Keratinocyte (primary cell): ENCODE measurements around the gene MS4A6E. TPM values are rescaled to one million over a fixed set of nuclear protein-coding genes. Genes with fewer than 3 reads are reported as not detected.

Source experiments
- DNase-seq: peaks from one replicate; pipeline ENCODE4 v3.0.0-alpha.2; 2011; ENCODE audit warnings: low read depth, missing footprints, low spot score
- FAIRE-seq: peaks from 2 replicates; lab custom pipeline; 2011; peaks lifted over from hg19 to GRCh38; lab: Jason Lieb, UNC
- H2AFZ ChIP-seq: 2 replicates; pipeline ENCODE4 v1.6.0; 2012; ENCODE audit warnings: low read length, control low read depth, inconsistent platforms; ENCODE audit not compliant: control insufficient read depth
- H3K27ac ChIP-seq: 2 replicates; pipeline ENCODE4 v1.5.1; 2011; ENCODE audit warnings: low read length; ENCODE audit not compliant: control insufficient read depth, insufficient read depth
- H3K27me3 ChIP-seq: 3 replicates; pipeline ENCODE4 v1.6.0; 2011; ENCODE audit warnings: low read length; ENCODE audit not compliant: control insufficient read depth, insufficient read depth; ENCODE audit errors: extremely low read depth
- H3K36me3 ChIP-seq, 2 experiments: 2 replicates in 1 of 2; 3 replicates in 1 of 2; pipeline ENCODE4 v1.5.1; 2011; ENCODE audit warnings: low read length in 2 of 2, mild to moderate bottlenecking in 1 of 2; ENCODE audit not compliant: control insufficient read depth in 2 of 2, insufficient read depth in 2 of 2; ENCODE audit errors: extremely low read depth in 1 of 2
- H3K4me1 ChIP-seq: 3 replicates; pipeline ENCODE4 v1.5.1; 2011; ENCODE audit warnings: low read length; ENCODE audit not compliant: control insufficient read depth, insufficient read depth; ENCODE audit errors: extremely low read depth
- H3K4me2 ChIP-seq: 3 replicates; pipeline ENCODE4 v1.6.0; 2011; ENCODE audit warnings: low read depth, low read length; ENCODE audit not compliant: control insufficient read depth, insufficient read depth; ENCODE audit errors: extremely low read depth
- H3K4me3 ChIP-seq, 3 experiments: fragments of 200-600 bp in 1 of 3; sonication (generic) in 1 of 3; 2 replicates in 2 of 3; 3 replicates in 1 of 3; pipeline ENCODE4 v1.5.1; 2011 to 2016; ENCODE audit warnings: low read length in 3 of 3, mild to moderate bottlenecking in 3 of 3, control low read depth in 2 of 3, inconsistent platforms in 1 of 3, low read depth in 1 of 3, mixed read lengths in 1 of 3, mixed run types in 1 of 3, moderate library complexity in 1 of 3; ENCODE audit not compliant: control insufficient read depth in 2 of 3, insufficient read depth in 2 of 3; ENCODE audit errors: extremely low read depth in 1 of 3
- H3K79me2 ChIP-seq: 2 replicates; pipeline ENCODE4 v1.6.0; 2012; ENCODE audit warnings: low read length; ENCODE audit not compliant: control insufficient read depth, insufficient read depth
- H3K9ac ChIP-seq: 3 replicates; pipeline ENCODE4 v1.6.0; 2011; ENCODE audit warnings: low read length; ENCODE audit not compliant: control insufficient read depth, insufficient read depth; ENCODE audit errors: extremely low read depth
- H3K9me1 ChIP-seq: 3 replicates; pipeline ENCODE4 v1.6.0; 2011; ENCODE audit warnings: low read length; ENCODE audit not compliant: control insufficient read depth, insufficient read depth; ENCODE audit errors: extremely low read depth
- H3K9me3 ChIP-seq: 2 replicates; pipeline ENCODE4 v1.5.1; 2012; ENCODE audit warnings: low read depth, low read length; ENCODE audit not compliant: control insufficient read depth
- H4K20me1 ChIP-seq: 3 replicates; pipeline ENCODE4 v1.6.0; 2011; ENCODE audit warnings: low read length; ENCODE audit not compliant: control insufficient read depth, insufficient read depth; ENCODE audit errors: extremely low read depth
- EZH2 ChIP-seq: IDR thresholded peaks from one replicate; pipeline ENCODE4 v1.6.1; 2012; ENCODE audit warnings: inconsistent platforms, mild to moderate bottlenecking, low read length, moderate library complexity
- dilution Hi-C: fragments of 300-500 bp; cut with MboI; formaldehyde crosslinking; loops from one replicate; pipeline ENCODE4 v1.7.0; 2020; ENCODE audit warnings: low sequenced_read_pairs; ENCODE audit not compliant: extremely low pct_ligation_motif_present
- polyA plus RNA-seq, 5 experiments: library from polyadenylated mRNA; depleted of rRNA in 3 of 5; stranded (reverse) in 3 of 5; stranded (forward) in 1 of 5; unstranded in 1 of 5; fragments of >200 nt; gene quantifications; 1 replicate in 1 of 5; 2 replicates in 3 of 5; 3 replicates in 1 of 5; pipeline versions ENCODE4 v1.2.1 to v1.2.3, GENCODE V29; 2011 to 2012; ENCODE audit warnings: missing spikeins in 2 of 5, low read depth in 1 of 5, low replicate concordance in 1 of 5
- TF ChIP-seq, protein P1 (sequence below), 3 experiments: IDR thresholded peaks in 1 of 3; conservative IDR thresholded peaks in 1 of 3; optimal IDR thresholded peaks in 1 of 3; 2 replicates in 2 of 3; 3 replicates in 1 of 3; pipeline versions ENCODE3 to v1.5.1; 2011; ENCODE audit warnings: low read length in 3 of 3, mild to moderate bottlenecking in 3 of 3, moderate library complexity in 2 of 3, control low read depth in 1 of 3, inconsistent platforms in 1 of 3; ENCODE audit not compliant: insufficient read depth in 2 of 3; ENCODE audit errors: extremely low read depth in 1 of 3

Gene MS4A6E
- polyA plus RNA-seq, 1 donor (not counting 4 experiments of a cell fraction or from before 2014, with no cell fraction given), result not detected

DNA sequence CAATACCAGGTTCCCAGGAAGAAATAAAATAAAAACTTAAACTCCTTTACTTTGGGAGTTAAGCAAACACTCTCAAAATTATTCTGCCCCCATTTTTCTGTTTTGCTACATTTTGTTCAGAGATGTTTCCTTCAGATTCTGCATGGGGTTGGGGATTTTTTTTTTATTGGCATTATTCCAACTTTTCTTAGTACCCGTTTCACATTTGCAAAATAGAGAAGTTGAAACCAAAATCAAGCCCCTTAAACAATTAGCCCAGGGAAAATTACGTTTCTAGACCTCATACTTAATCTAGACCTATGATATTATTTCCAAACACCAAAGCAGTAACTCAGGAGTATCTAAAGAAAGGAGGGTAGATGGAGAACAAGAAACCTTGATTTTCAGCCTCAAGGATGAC, 30.7 kb downstream of the MS4A6E start:
- Histone ChIP-seq H2AFZ (no peak overlapping the region), H3K9me1 (no peaks in the 10 kb centered on the region), H3K9ac (no peak overlapping the region), H3K27me3 (no peaks in the 10 kb centered on the region), H3K27ac (no peak overlapping the region), H3K9me3 (peaks cover 3% of the 10 kb centered on the region), H3K4me3 (no peak overlapping the region), H3K79me2 (no peaks in the 10 kb centered on the region), H3K4me2 (no peak overlapping the region), H3K4me1 (no peaks in the 10 kb centered on the region), H3K36me3 (no peaks in the 10 kb centered on the region), H4K20me1 (no peaks in the 10 kb centered on the region)
- no peak for FAIRE-seq
- no peak for DNase-seq
- dilution Hi-C loops, result no loop called here
- TF ChIP-seq, protein P1, sequence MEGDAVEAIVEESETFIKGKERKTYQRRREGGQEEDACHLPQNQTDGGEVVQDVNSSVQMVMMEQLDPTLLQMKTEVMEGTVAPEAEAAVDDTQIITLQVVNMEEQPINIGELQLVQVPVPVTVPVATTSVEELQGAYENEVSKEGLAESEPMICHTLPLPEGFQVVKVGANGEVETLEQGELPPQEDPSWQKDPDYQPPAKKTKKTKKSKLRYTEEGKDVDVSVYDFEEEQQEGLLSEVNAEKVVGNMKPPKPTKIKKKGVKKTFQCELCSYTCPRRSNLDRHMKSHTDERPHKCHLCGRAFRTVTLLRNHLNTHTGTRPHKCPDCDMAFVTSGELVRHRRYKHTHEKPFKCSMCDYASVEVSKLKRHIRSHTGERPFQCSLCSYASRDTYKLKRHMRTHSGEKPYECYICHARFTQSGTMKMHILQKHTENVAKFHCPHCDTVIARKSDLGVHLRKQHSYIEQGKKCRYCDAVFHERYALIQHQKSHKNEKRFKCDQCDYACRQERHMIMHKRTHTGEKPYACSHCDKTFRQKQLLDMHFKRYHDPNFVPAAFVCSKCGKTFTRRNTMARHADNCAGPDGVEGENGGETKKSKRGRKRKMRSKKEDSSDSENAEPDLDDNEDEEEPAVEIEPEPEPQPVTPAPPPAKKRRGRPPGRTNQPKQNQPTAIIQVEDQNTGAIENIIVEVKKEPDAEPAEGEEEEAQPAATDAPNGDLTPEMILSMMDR (optimal IDR thresholded peaks at IDR 0.05 in 1 of 3, IDR thresholded peaks at IDR 0.05 in 1 of 3, conservative IDR thresholded peaks at IDR 0.05 in 1 of 3; ENCODE audit: extremely low read depth in 1 of 3, insufficient read depth in 2 of 3, low read length in 3 of 3), result no peak

GRCh38 chr11:60360621-60361020, 33.6 kb downstream of the MS4A6E start:
- Histone ChIP-seq H3K9ac (no peak overlapping the region), H3K4me2 (no peak overlapping the region), H3K79me2 (no peaks in the 10 kb centered on the region), H3K4me1 (no peaks in the 10 kb centered on the region), H2AFZ (no peak overlapping the region), H3K36me3 (no peaks in the 10 kb centered on the region), H3K9me3 (peaks cover 3% of the 10 kb centered on the region), H4K20me1 (no peaks in the 10 kb centered on the region), H3K27me3 (no peaks in the 10 kb centered on the region), H3K9me1 (no peaks in the 10 kb centered on the region), H3K27ac (no peak overlapping the region), H3K4me3 (no peak overlapping the region)
- DNase-seq (no peak), FAIRE-seq (no peak)
- dilution Hi-C loops, result no loop called here
- TF ChIP-seq, protein P1 (optimal IDR thresholded peaks at IDR 0.05 in 1 of 3, IDR thresholded peaks at IDR 0.05 in 1 of 3, conservative IDR thresholded peaks at IDR 0.05 in 1 of 3; ENCODE audit: extremely low read depth in 1 of 3, insufficient read depth in 2 of 3, low read length in 3 of 3), result no peak
- no peak for TF ChIP-seq EZH2
